ENCODE measurements around the gene TMEM236.

Gene TMEM236

DNA sequence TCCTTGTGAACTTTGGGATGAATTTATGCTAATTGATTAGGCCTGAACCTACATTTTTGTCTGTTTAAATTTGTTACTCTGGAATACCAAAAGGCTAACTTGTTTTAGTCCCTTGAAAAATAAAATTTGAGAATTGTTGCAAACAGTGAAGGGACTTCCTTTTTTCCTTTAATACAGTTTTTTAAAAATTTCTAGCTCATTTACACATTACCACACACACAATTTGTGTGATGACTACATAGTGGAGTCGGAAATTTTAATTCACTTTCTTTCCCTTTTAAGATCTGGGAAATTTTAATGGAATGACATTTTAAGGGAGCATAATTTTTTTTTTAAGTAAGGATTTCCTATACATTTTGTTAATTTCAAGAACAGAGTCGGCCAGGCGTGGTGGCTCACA is 8.6 kb upstream of the TMEM236 start:
- no peak for DNase-seq

DNA sequence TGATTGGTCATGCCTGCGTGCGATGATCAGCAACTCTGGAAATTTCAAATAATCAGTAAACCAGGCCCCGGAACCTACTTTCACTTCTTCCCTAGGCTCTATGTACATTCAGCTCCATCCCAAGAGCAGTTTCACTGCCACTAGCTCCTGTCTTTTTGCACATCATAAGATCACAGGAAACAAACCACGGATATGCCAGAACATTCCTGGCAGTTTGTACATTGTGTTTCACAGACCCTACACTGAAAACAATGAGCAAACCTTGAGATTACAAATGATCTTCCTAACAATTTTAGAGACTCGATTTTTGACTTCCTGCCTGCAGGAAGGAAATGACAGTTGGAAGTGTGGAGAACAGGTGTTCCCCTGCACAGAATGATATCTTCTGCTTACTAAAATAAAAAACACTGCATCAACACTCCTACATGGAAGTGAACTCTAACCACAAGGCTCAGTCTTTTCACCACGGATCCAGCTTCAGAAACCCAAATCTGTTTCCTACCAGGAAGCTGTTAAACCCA is 7.6 kb upstream of the TMEM236 start:
- DNase-seq = no peak

DNA sequence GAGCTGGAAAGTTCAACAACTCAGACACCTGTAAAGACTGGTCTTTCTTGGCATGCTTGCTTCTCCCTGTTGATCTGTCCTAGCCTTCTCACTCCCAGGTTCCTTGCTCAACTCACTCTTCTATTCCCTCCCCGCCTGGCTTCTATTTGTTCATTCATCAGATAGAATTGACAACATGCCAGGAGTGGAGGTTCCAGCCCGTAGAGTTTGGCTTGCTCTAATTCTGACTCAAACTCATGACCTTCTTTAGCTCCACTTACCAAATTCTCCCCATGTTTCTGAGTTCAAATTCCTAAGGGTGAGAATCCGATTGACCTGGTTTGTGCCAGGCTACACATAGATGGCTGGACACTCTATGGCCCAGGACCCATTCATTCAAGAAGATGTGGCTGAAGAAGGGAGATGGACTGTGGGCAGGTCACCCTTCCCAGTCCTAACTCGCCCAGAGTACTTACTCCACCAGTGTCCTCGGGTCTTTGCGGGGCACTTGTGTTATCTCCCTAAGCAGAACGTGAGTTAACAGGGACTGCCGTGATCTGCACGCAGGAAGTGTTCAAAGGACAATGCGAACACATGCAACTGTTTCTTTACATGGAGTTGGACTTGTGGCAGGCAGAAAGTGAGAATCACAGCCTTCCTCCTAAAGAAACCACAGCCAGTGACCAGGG is 4.0 kb upstream of the TMEM236 start:
- peak; percentile 26 for DNase-seq

DNA sequence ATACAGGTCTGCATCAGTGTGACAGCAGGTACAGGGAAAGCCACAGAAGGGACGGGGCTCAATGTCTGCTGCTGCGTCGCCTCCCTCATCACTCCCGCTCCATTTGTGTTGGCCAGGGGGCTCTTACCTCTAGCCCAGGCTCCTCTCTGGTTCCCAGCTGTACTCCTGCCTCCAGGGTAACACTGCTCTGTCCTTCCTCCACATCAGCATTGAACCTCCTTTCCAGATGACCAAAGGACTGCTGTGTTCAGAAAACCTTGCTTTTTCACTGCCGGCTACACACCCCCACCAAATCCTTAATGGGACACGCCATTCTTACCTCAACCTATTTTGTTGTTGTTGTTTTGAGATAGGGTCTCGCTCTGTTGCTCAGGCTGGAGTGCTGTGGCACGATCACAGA is 2.1 kb upstream of the TMEM236 start:
- DNase-seq = no peak

DNA sequence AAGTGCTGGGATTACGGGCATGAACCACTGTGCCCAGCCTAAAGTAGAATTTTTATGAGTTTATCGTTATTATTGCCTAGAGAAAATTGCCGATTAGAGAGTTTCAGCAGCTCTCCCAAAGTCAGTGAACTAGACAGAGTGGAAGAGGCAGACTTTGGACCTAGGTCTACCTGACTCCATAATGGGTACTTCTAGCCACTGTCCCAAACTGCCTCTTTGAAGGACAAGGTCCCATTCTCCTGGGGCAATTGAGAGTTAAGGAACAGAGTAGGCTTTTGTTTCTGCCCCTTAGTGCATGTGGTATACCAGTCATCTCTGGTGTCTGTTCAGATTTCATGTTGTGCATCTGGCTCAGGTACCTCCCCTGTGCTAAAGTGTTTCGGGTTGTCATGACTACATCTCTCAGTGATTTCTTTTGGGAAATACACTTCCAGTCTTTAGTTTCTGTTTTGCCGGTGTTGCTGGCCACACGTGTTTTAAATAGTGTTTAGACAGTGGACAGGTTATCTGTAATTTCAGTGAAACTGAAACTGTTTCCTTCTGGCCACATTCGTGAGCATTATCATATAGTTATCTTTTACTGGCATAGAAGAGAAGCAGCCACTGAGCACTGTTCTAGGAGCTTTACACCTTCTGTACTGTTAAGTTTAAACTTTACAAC is 4.7 kb downstream of the TMEM236 start:
- DNase-seq = peak; percentile 8

DNA sequence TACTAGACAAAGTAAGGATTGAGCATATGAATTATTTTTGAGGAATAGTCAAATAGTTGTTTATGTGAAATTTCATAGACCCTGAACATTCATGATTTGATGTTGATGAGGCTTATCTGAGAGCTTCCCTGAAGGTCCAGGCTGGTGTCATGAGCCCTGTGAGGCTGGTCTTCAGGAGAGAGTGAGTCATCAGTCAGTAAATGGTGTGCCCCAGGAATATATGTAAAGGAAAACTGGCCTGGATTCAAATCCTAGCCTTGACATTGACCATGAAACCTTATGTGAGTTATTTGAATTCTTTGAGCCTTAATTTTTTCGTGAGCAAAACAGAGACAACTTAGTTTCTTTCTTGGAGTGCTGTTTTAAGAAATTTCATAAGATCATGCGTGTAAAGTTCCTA is 6.2 kb downstream of the TMEM236 start:
- peak; percentile 15 for DNase-seq

DNA sequence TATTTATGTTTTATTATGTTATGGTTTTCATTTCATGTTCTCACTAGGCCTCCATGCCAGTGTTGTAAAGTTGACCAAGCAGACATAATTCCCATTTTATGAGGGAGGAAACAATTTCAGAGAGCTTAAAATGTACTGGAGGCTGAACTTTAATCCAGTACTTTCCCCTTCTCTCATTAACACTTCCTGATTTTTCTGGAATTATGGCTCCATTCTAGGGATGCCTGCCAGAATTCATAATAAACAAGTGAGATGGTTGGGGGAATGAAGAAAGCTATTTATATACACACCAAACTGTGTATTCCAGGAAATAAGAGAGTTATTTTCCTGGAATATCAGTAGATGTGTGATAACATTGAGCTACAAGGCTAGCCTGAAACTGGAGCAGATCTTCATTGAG is 6.9 kb downstream of the TMEM236 start:
- peak; percentile 48 for DNase-seq

DNA sequence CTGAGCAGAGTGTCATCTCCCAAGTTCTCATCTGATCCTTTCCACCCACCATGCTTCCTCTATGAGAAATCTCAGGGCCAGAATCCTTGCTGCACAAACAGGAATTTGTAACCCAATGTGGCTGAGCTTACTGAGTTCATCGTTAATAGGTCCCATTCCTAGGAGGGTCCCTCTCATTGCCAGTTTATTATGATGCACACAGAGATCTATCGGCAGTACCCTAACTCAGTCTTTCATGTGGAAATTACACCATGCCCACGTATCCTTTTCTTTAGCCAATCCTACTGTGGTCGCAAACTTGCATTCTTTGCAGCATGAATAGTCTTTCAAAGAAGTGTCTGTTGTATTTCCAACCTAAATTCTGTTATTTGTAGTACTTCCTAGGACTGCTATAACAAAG is 12.1 kb downstream of the TMEM236 start:
- DNase-seq = no peak

DNA sequence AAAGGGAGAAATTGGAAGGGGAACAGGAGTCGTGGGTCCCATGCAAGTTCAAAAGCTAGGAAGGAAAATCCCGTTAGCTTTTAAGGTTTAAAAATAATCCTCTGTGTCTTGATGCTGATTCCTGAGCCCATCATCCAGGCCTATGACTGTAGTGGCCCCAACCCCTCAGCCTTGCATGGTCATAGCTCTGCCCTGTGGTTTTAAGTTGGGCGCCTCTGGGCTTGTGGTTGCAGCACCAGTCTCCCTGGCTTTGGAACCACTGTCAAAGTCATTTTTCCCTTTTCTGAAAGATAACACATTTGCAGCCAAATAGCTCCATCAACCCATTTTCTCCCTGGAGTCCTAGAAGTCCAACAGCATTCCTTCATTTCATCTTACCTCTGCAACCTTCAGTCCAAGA is 13.6 kb downstream of the TMEM236 start:
- DNase-seq = no peak

DNA sequence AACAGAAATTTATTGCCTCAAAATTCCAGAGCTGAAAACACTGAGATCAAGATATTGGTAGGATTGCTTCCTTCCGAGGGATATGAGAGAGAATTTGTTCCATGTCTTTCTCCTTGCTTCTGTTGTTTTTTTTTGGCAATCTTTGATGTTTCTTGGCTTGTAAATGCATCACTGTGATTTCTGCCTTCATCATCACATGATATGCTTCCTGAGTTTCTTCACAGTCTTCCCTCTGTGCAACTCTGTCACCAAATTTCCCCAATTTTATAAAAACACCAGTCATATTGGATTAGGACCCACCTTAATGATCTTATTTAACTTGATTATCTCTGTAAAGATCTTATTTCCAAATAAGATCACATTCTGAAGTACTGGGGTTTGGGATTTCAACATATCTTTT is 14.7 kb downstream of the TMEM236 start:
- no peak for DNase-seq

DNA sequence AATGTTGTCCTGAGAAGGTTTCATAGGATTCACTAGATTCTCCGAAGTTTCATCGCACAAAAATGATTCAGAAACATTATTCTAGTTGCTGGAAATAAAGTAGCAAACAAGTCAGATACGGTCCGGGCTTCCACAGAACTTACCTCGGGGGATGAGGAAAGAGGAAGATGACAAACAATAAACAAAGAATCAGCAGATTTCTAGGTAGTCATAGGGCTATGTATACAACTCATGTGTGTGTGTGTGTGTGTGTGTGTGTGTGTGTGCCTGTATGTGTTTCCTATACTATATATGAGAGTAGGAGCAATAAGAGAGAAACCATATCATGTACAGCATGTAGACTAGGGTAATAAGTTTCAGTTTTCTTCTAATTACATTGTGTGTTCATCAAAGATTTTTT is 16.5 kb downstream of the TMEM236 start:
- DNase-seq = no peak

DNA sequence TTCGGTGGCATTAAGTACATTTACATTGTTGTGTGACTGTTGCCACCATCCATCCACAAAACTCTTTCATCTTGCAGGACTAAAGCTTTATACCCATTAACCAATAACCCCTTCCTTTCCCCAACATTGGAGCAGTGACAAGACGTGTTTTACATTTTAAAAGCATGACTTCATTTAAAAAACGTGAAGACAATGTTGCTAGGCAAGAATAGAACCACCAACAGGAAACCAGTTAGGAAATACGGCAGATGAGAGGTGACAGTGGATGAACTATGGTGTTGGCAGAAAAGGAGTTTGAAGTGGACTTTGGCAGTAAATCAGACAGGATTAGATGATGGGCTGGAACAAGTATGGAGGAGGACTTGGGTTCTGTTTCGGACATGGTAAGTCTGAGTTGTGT is 17.0 kb downstream of the TMEM236 start:
- DNase-seq = peak; percentile 44

DNA sequence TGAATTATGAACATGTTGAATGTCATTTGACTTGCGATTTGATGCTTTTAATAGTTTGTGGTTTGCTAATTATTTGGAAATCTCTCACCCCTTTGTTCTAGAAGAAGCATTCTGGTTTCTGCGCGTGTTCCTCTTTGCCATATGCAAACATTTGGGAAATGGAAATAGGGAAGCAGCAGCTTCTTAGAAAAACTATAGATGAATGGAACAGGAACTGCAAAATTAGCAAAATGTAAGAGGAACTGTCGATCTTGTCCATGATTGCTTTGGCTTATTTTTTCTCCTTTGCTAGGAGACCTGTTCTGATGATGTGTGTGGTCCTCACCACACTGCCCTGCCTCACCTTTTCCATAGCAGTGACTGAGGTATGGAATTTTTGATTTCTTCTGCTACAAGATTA is 19.0 kb downstream of the TMEM236 start:
- no peak for DNase-seq

DNA sequence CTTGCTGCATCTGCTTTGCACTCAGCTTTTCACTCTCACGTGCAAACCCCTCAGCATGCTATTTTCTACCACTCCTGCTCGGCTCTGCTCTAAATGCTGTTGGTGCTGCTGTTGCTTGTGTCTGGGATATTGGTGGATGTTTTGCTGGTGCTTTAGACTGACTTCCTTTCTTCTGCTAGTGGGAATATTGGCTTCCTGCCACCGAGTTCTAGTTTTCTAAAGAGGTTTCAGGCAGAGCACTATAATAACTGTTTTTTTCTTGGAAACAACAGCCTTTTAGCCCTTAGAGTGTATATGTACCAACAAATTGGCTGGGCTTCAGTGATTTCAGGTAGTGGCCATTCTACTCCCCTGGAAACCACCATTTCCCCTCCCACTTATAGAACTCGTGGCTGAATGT is 27.8 kb downstream of the TMEM236 start:
- DNase-seq = peak; percentile 21

DNA sequence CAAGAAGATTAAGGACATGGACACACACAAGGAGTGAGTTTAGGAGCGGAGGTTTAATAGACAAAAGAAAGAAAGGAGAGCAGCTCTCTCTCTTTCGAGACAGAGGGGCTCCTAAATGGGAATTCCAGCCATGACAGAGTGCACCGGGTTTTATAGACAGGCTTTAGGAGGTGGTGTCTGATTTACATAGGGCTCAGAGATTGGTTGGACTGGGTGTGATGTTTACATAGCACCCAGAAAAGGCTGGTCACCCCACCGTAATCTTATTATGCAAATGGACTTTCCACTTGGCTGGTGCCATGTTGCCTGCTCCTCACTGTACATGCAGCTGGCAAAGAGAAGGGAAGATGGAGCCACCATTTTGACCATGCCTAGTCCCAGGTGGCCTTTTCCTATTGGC is 28.7 kb downstream of the TMEM236 start:
- no peak for DNase-seq

DNA sequence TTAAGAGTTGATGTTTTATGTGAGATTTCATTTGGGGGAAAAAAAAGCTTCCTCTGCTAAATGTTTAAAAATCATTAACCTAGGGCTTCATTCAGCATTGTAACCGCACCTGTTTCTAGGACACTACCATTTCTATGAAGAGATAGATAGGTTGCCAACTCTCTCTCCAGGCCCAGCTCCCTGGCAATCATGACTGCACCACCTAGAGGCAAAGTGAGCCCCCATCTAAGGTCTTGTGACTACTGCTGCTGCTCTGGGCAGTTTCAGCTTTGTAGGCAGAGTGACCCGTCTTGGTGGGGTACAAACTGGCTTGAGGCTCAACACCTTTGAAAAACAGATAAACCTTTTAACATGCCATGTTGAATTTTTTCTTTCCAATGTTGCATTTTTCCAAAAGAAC is 29.9 kb downstream of the TMEM236 start:
- no peak for DNase-seq

DNA sequence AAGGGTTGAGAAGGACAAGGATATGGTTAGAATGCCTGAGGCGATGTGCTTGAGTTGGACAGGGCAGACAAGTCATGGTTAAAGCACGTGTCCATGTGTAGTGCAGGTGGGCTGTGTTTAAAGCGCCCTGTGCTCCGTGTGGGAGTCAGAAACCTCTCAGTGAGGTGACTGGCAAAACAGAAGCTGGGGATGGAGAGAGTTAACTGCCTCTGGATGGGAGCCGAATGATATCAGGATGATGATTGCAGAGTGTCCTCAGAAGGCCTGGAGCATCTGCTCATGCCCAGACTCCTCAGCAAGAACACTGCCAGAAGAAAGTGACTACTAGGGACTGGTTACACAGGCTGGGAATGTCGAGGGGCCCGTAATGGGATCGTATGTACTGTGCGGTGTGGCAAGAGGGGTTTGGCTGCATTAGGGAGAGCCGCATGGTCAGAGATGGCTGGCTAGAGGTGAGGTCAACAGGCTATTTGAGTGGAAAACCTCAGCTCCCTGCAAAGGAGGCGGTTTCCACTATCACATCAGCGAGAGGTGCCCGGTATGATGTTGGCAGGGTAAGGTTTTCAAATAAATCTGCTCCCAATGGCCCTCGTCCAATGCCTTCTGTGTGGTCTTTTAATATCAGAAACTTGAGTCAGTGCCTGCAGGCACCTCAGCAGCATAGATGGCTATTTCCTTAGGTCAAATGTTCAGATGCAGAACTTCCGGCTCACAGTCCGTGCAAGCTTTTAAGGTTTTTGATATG is 31.1 kb downstream of the TMEM236 start:
- DNase-seq = peak; percentile 63

DNA sequence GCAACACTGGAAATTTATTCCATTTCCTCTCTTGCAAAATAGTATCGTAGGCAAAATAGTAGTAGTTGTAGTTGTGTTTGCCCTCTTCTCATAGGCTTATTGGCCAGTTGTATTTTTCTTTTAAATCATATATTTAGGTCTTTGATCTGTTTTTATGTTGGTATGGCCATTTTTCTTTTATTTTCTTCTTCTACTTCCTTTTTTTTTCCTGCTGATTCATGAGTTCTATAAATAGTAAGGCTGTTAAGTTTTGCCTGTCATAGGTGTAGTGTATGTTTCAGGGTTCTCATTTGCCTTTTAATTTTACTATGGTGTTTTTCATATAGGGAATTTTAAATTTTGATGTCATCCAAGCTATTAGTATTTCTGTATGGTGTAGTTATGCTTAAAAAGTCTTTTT is 31.8 kb downstream of the TMEM236 start:
- no peak for DNase-seq

DNA sequence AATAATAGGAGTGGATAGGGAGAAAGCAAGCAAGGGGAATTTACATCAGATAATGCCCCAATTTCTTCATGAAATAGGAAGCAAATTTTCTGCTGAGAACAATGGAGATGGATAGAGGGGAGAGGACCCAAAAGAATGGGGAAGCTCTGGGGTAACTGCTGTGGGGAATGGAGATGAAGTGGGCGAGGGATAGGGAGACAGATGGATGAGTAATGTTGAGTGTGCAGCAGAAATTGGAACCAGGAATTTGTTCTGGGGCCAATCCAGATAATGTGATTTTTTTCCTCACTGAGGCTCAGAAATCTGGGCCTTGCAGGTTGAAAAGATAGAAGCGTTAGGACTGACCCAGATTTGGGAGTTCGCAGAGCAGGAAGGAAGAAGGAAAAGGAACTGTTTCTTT is 32.7 kb downstream of the TMEM236 start:
- DNase-seq = peak; percentile 73

DNA sequence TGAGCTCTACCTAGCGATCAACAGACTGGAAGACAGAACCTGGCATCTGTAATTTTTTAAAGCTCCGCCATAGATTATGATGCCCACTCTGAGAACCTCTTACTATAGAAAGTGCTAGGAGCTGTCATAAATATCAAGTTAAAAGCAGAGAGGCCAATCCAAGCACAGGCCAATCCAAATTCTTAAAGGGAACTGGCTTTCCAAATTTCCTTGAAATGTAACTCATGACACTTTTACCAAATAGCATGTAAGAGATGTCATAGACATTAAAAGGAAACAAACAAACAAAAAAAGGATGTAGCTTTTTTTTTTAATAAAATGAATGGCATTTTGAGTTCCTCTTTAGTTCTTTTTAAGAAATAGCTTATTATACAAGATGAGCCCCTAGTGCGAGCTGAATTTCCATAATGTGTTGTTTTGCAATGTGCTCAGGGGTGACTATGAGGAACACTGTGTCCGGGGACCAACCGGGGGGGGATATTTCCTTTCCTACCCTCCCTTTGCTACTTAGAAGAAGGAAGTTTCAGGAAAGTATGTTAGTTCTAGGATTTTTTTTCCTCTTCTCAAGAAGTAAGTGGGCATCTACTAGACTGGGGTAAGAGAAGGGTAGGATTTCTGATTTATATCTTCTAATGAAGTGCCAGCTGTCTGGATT is 33.4 kb downstream of the TMEM236 start:
- DNase-seq = no peak

DNA sequence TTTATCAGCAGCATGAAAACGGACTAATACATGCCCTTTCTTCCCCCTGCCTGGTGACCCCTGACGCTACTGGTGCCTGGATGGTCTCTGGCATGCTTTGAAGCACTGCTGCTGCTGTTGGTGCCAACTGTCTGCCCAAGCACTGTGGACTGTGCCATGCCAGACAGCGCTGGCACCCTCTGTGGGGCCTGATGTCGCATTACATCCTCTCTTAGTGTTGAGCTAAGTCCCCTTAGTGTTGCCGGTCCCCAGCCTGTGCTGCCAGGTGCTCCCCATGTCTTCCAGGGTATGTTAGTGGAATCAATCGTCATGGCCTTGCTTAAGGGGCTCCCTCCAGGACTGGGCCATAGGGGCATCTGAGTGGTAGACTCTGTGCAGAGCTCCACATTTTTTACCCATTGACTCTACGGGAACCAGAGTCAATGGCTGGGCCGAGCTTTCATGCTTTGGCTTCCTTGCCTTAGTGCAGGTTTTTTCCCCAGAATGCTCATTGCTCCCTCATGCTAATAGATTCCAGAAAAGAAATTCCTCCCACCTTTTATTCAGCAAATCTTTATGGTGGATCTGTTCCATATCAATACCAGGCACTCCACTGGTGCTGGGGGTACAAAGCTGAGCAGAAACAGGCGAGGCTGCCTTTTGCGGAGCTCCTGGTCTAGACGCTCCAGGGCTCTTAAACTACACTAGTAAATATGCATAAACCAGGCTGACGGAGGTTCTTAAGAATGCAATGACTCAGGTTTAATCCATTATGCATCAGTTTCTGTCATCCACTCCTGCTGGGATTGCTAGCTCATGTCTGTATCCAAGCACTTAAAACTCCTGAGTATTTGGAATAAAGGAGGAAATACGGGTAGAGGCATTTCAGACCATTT is 35.3 kb downstream of the TMEM236 start:
- DNase-seq = peak; percentile 95

DNA sequence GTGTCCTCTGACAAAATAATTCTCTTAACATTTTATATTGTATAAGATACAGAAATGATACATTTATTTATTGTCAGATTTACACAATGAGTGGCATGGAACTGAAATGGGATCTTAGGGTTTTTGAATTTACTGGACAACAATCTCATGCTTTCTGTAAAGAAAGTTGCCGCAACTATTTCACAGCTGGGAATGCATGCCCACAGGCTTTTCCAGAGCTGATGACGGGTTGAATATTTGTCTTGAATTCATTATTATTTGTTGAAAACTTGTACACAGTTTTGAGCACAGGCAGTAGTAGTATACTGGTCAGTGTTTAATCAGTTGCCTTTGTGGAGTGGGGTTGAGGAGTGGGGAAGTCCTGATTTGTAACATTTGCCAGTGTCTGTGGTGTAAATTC is 36.6 kb downstream of the TMEM236 start:
- DNase-seq = no peak

DNA sequence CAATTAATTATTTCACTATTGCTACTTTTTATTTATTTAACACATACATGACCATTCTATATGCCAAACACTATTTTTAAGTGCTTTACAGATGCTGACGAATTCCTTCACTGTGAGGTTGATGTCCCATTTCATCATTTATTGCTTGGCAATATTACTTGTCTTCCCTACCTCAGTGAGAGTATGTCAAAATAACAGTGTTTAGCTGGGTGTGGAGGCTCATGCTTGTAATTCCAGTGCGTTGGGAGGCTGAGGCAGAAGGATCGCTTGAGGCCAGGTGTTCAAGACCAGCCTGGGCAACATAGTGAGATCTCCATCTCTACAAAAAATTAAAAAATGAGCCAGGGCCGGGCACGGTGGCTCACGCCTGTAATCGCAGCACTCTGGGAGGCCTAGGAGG is 37.4 kb downstream of the TMEM236 start:
- DNase-seq = no peak
